Thoracic aorta (tissue), 2 donors: ENCODE results near the gene UBE3B. TPM values are rescaled to one million over a fixed set of nuclear protein-coding genes. Genes with fewer than 3 reads are reported as not detected.
A peak's percentile ranks its signal among the peaks of the same experiment; 100 is the strongest.

Experiments used
- ATAC-seq: fragments of 150-250 bp; one replicate; pipeline ENCODE4 v1.8.0; 2017; ENCODE audit warnings: low read depth; ENCODE audit not compliant: insufficient number of reproducible peaks, low FRiP score
- DNase-seq: peaks from one replicate; pipeline ENCODE4 v3.0.0-alpha.2; 2020; ENCODE audit warnings: low spot score
- H3K27ac ChIP-seq, 2 donors: fragments of 200-600 bp; sonication (generic); 1 replicate in 1 of 2; 2 replicates in 1 of 2; pipeline ENCODE4 v1.5.1; 2016; ENCODE audit warnings: mild to moderate bottlenecking in 2 of 2, moderate library complexity in 2 of 2
- H3K27me3 ChIP-seq: fragments of 200-600 bp; sonication (generic); replicated peaks from 2 replicates; pipeline ENCODE4 v1.6.0; 2016; ENCODE audit warnings: mild to moderate bottlenecking; ENCODE audit not compliant: insufficient read depth
- H3K36me3 ChIP-seq: fragments of 200-600 bp; sonication (generic); one replicate; pipeline ENCODE4 v1.5.1; 2016
- H3K4me1 ChIP-seq, 2 donors: fragments of 200-600 bp; sonication (generic); 1 replicate in 1 of 2; 2 replicates in 1 of 2; pipeline versions ENCODE4 v1.5.1 to v1.6.0; 2016; ENCODE audit warnings: low read depth in 2 of 2, mild to moderate bottlenecking in 1 of 2; ENCODE audit not compliant: control insufficient read depth in 1 of 2
- H3K4me3 ChIP-seq: fragments of 200-600 bp; sonication (generic); 2 replicates; pipeline ENCODE4 v1.5.1; 2016; ENCODE audit warnings: mild to moderate bottlenecking
- H3K9me3 ChIP-seq: fragments of 200-600 bp; sonication (generic); 2 replicates; pipeline ENCODE4 v1.5.1; 2016
- total RNA-seq, 2 donors: library from RNA; depleted of rRNA; stranded (reverse); fragments of >200 nt; gene quantifications; one replicate each; pipeline versions ENCODE4 v1.1.0 to v1.2.3, GENCODE V29; 2016
- TF ChIP-seq, protein P1 (sequence below): fragments of 200-600 bp; sonication (generic); IDR thresholded peaks from one replicate; pipeline ENCODE4 v1.5.1; 2019; ENCODE audit warnings: antibody characterized with exemption

The UBE3B gene
- total RNA-seq, 2 donors from 2014 or later, result 41.4 to 75.3 TPM

DNA sequence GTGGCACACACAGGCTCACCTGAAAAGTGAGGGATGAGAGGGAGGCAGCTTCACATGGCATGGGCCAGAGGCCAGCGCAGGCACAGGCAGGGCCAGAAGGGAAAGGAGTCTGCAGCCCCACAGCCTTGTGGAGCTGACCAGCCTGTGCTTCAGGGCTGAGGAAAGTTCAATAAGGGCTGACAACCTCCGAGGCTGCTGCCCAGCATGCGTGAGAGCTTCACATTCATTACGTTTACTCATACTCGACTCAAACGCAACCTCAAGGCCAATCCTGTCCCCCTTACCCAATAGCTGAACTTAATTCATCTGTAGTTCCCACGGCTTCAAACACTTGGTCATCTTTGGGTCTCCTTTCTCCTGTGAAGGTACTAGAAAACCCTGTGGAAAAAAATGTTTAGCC, 91.1 kb downstream of the UBE3B start:
- Histone ChIP-seq H3K4me3 (no peak overlapping the region), H3K36me3 (peaks cover 11% of the 10 kb centered on the region)
- TF ChIP-seq, protein P1, sequence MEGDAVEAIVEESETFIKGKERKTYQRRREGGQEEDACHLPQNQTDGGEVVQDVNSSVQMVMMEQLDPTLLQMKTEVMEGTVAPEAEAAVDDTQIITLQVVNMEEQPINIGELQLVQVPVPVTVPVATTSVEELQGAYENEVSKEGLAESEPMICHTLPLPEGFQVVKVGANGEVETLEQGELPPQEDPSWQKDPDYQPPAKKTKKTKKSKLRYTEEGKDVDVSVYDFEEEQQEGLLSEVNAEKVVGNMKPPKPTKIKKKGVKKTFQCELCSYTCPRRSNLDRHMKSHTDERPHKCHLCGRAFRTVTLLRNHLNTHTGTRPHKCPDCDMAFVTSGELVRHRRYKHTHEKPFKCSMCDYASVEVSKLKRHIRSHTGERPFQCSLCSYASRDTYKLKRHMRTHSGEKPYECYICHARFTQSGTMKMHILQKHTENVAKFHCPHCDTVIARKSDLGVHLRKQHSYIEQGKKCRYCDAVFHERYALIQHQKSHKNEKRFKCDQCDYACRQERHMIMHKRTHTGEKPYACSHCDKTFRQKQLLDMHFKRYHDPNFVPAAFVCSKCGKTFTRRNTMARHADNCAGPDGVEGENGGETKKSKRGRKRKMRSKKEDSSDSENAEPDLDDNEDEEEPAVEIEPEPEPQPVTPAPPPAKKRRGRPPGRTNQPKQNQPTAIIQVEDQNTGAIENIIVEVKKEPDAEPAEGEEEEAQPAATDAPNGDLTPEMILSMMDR, result no peak

DNA sequence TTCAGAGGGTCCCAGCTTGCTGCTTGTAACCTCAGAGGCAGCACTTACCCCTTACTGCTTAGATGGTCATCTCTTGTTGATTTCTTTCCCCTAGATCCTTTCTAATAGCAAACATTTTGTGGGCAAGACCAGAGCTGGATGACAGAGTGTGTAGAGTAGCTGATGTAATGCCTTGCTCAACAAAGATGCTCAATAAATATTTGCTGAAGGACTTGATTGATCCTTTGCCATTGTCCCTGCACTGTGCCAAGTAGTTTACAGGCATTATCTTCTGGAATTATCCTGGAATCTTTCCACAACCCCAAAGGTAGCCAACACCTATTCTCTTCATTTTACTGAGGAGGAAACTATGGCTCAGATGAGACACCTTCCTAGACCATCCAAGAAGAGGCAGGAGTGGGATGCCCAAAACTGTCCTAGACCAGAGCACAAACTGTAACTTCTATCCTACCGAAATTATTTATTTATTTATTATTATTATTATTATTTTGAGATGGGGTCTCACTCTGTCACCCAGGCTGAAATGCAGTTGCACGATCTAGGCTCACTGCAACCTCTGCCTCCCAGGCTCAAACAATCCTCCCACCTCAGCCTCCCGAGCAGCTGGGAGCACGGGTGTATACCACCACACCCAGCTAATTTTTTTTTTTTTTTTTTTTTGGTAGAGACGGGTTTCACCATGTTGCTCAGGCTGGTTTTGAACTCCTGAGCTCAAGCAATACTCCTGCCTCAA, 94.5 kb downstream of the UBE3B start:
- peaks cover 13% of the 10 kb centered on the region for H3K36me3 ChIP-seq
- DNase-seq (no peak), ATAC-seq (no peak)
- H3K9me3 ChIP-seq, result no peaks in the 10 kb centered on the region
- H3K4me1 ChIP-seq, result peaks cover 5 to 22% of the 10 kb centered on the region in 2 donors
- TF ChIP-seq, protein P1, result no peak
- no peak overlapping the region for H3K27ac ChIP-seq
- H3K27me3 ChIP-seq, result no peaks in the 10 kb centered on the region
- H3K4me3 ChIP-seq, result no peak overlapping the region

More for the DNA sequence above, 91.1 kb downstream of the UBE3B start:
- Histone ChIP-seq H3K9me3 (no peaks in the 10 kb centered on the region), H3K27me3 (no peaks in the 10 kb centered on the region), H3K27ac (no peak overlapping the region), H3K4me1 (peaks cover 2 to 8% of the 10 kb centered on the region in 2 donors)
- ATAC-seq (no peak), DNase-seq (no peak)

DNA sequence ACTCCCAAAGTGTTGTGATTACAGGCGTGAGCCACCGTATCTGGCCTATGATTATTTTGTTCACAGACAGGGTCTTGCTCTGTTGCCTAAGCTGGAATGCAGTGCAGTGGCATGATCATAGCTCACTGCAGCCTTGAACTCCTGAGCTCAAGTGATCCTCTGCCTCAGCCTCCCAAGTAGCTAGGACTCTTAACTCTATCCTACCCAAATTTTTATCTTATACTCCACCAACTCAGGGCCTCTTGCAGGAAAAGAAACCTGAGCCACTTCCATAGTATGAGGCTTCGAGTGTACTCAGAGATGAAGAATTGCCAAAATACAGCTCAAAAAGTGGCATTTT, 95.0 kb downstream of the UBE3B start:
- Histone ChIP-seq H3K4me3 (peak overlapping the region; percentile 90), H3K36me3 (peaks cover 13% of the 10 kb centered on the region), H3K27ac (peak overlapping the region; percentile 55 to 70), H3K9me3 (no peaks in the 10 kb centered on the region), H3K4me1 (peaks cover 5 to 22% of the 10 kb centered on the region in 2 donors), H3K27me3 (no peaks in the 10 kb centered on the region)
- ATAC-seq (no peak), DNase-seq (no peak)
- TF ChIP-seq, protein P1, result no peak

DNA sequence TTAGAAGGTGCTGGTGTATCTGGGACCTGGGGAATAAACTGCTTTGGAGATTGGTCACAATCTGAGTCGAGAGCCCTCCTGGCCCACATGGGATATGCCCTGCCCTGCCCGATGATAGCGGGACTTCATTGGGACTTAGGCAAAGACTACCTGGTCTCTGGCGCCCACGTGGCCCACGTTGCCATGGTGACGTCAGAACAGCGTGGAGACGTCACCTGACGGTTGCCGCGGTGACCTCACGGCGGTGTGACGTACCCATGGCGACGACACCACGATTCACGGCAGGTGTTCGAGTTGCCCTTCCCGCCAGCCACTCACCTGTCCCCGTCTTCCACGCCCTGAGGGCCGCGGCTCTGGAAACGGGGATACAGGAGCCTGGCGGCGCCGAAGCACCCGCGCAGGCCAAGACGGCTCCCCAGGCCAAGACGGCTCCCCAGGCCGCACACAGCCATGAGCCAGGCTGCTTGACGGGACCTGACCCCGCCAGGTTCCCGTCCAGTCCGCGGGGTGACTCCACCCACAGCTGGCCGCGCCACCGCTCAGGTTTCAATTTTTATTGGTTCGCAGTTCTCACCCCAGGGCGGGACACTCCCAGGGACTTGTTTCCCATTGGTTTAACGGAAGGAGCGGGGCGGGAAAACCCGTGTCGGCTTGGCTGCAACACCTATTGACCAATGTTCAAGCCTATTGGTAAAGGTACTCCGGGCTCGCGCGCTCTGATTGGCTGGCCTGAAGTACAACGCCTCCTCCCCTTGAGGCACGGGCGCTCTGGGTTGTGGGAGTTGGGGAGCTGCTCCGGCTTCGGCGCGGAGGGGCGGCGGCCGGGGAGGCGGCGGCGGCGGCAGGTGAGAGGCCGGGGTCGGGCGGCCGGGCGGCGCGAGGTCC, 95.8 kb downstream of the UBE3B start, which contains the start of the genes MMAB and MVK:
Gene MMAB, minus strand, starts transcription at position 476 of the 885 bp plus-strand sequence. Its CDS starts 24 bp downstream, at position 452.
Gene MVK, plus strand, starts transcription at position 766 of the 885 bp plus-strand sequence. CDS start 1,029 bp downstream, outside the sequence.
- H3K36me3 ChIP-seq, result peaks cover 14% of the 10 kb centered on the region
- peak within 1 kb of the TSS; percentile 55 to 70 for H3K27ac ChIP-seq
- TF ChIP-seq, protein P1, result no peak
- no peaks in the 10 kb centered on the region for H3K27me3 ChIP-seq
- H3K4me1 ChIP-seq, result peaks cover 5 to 22% of the 10 kb centered on the region in 2 donors
- H3K9me3 ChIP-seq, result no peaks in the 10 kb centered on the region
- DNase-seq (peak; percentile 98), ATAC-seq (peak; percentile 100)
- peak within 1 kb of the TSS; percentile 90 for H3K4me3 ChIP-seq

- Histone ChIP-seq H3K27ac (no peak overlapping the region), H3K4me3 (peak overlapping the region; percentile 90), H3K9me3 (no peaks in the 10 kb centered on the region), H3K4me1 (peaks cover 5 to 22% of the 10 kb centered on the region in 2 donors), H3K27me3 (no peaks in the 10 kb centered on the region), H3K36me3 (peaks cover 13% of the 10 kb centered on the region)
- DNase-seq, result no peak
- TF ChIP-seq, protein P1, result no peak
- ATAC-seq, result peak; percentile 14
Observed at GRCh38 chr12:109573914-109574244, 96.4 kb downstream of the UBE3B start.
